MM.1S (cell line): ENCODE measurements around the gene SNX24.
A peak's percentile ranks its signal among the peaks of the same experiment; 100 is the strongest.

Experiments
- DNase-seq: peaks from one replicate; pipeline ENCODE4 v3.0.0-alpha.2; 2015
- H2AFZ ChIP-seq: fragments of 300-600 bp; sonication (generic); 2 replicates; pipeline ENCODE4 v1.6.0; 2016; ENCODE audit warnings: antibody characterized with exemption, low read length
- H3F3A ChIP-seq: fragments of 300-600 bp; sonication (generic); 2 replicates; pipeline ENCODE4 v1.6.1; 2016; ENCODE audit warnings: mild to moderate bottlenecking, antibody characterized with exemption, low read length, moderate library complexity, mixed read lengths; ENCODE audit not compliant: insufficient read depth
- H3K27ac ChIP-seq: fragments of 300-600 bp; sonication (generic); 2 replicates; pipeline ENCODE4 v1.5.1; 2016; ENCODE audit warnings: mild to moderate bottlenecking, low read length
- H3K27me3 ChIP-seq: fragments of 300-600 bp; sonication (generic); replicated peaks from 2 replicates; pipeline ENCODE4 v1.6.0; 2016; ENCODE audit warnings: low read length; ENCODE audit not compliant: insufficient read depth
- H3K36me3 ChIP-seq: fragments of 300-600 bp; sonication (generic); replicated peaks from 2 replicates; pipeline ENCODE4 v1.6.1; 2016; ENCODE audit warnings: mild to moderate bottlenecking, low read length, mixed read lengths; ENCODE audit not compliant: insufficient read depth
- H3K4me1 ChIP-seq: fragments of 300-600 bp; sonication (generic); 2 replicates; pipeline ENCODE4 v1.6.1; 2016; ENCODE audit warnings: low read length, mixed read lengths
- H3K4me2 ChIP-seq: fragments of 300-600 bp; sonication (generic); 2 replicates; pipeline ENCODE4 v1.6.0; 2016; ENCODE audit warnings: low read depth, low read length
- H3K4me3 ChIP-seq: fragments of 300-600 bp; sonication (generic); 2 replicates; pipeline ENCODE4 v1.5.1; 2016; ENCODE audit warnings: low read length, mixed read lengths
- H3K79me2 ChIP-seq: fragments of 300-600 bp; sonication (generic); 2 replicates; pipeline ENCODE4 v1.6.1; 2016; ENCODE audit warnings: mixed run types, low read length, mixed read lengths
- H3K9ac ChIP-seq: fragments of 300-600 bp; sonication (generic); 2 replicates; pipeline ENCODE4 v1.6.1; 2016; ENCODE audit warnings: low read length, mixed read lengths
- H3K9me2 ChIP-seq: fragments of 300-600 bp; sonication (generic); replicated peaks from 2 replicates; pipeline ENCODE4 v1.6.1; 2016; ENCODE audit warnings: mild to moderate bottlenecking, low read length, mixed read lengths; ENCODE audit not compliant: insufficient read depth
- H3K9me3 ChIP-seq: fragments of 300-600 bp; sonication (generic); replicated peaks from 2 replicates; pipeline ENCODE4 v1.6.1; 2016; ENCODE audit warnings: mild to moderate bottlenecking, low read length, mixed read lengths; ENCODE audit not compliant: insufficient read depth
- H4K20me1 ChIP-seq: fragments of 300-600 bp; sonication (generic); 2 replicates; pipeline ENCODE4 v1.6.1; 2016; ENCODE audit warnings: mild to moderate bottlenecking, low read length, moderate library complexity, mixed read lengths; ENCODE audit not compliant: insufficient read depth
- EZH2 ChIP-seq: fragments of 300-600 bp; sonication (generic); optimal IDR thresholded peaks from 2 replicates; pipeline ENCODE3; 2017; ENCODE audit warnings: low read depth, mild to moderate bottlenecking, antibody characterized with exemption, low read length, mixed read lengths
- EZH2phosphoT487 ChIP-seq: fragments of 300-600 bp; sonication (generic); IDR thresholded peaks from 2 replicates; pipeline ENCODE4 v1.6.1; 2018; ENCODE audit warnings: antibody characterized with exemption, low read length
- TF ChIP-seq, protein P1 (sequence below): fragments of 300-600 bp; sonication (generic); IDR thresholded peaks from 2 replicates; pipeline ENCODE4 v1.5.1; 2016; ENCODE audit warnings: antibody characterized with exemption, low read length, mixed read lengths

SNX24 gene

DNA sequence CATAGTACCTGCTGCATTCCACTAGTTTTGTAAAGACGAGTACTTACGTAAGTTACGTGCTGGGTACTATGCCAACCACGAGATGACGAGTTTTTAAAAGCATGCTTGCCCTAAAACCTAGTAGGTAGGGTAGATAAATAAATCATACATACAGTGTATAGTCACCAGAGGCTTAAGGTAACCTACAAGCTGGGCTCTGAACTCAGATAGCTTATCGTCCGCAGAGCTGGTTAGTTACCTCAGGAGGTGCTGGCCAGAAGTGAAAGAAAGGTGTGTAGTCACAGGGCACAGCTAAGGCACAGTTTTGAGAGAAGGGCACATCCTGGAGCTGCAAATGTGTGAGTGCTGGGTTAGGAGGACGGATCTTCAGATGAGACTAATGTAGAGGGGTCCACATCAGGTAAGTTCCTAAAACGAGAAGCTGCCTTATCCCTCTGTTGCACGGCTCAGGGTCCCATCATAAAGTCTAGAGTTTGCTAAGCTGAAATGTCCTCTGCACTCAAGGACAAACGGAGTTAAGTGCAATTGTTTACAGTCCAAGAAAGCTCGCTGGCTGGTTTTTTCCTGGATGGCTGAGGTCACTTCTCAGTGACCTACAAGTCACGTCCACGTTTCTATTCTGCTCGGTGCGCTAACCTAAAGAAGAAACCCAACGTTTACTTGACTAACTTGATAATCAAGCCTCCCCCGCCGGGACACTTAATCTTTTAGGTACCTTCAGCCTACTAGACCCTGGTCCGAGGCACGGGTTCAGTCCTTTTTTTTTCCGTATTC is 1.1 kb upstream of the SNX24 start:
- H3K9ac ChIP-seq, result peak overlapping the region; percentile 75
- H3K9me3 ChIP-seq, result no peaks in the 10 kb centered on the region
- peaks cover 25% of the 10 kb centered on the region for H3F3A ChIP-seq
- H4K20me1 ChIP-seq, result no peaks in the 10 kb centered on the region
- peaks cover 19% of the 10 kb centered on the region for H3K4me1 ChIP-seq
- H3K27me3 ChIP-seq, result no peaks in the 10 kb centered on the region
- no peaks in the 10 kb centered on the region for H3K36me3 ChIP-seq
- H3K27ac ChIP-seq, result peak overlapping the region; percentile 66
- no peaks in the 10 kb centered on the region for H3K9me2 ChIP-seq
- H3K79me2 ChIP-seq, result no peaks in the 10 kb centered on the region
- peak overlapping the region; percentile 84 for H2AFZ ChIP-seq
- TF ChIP-seq EZH2phosphoT487, result no peak
- peak; percentile 30 for DNase-seq
- peak overlapping the region; percentile 91 for H3K4me2 ChIP-seq
- H3K4me3 ChIP-seq, result peak overlapping the region; percentile 85

DNA sequence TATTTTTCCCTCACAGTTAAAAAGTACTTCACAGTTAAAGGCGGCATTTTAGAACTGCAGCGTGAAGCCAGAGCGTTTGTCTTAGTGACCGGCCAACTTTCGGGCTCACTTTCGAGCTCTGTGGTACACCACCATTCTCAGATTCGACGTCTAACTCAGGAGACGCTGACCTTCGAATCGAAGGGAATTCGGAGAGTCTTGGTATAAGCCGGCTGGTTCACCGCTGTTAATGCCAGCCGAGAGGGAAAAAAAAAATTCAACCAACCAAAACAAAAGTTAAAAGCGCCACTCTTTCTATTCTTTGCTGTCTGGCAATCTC is 544 bp upstream of the SNX24 start:
- TF ChIP-seq EZH2phosphoT487, result no peak
- TF ChIP-seq, protein P1, sequence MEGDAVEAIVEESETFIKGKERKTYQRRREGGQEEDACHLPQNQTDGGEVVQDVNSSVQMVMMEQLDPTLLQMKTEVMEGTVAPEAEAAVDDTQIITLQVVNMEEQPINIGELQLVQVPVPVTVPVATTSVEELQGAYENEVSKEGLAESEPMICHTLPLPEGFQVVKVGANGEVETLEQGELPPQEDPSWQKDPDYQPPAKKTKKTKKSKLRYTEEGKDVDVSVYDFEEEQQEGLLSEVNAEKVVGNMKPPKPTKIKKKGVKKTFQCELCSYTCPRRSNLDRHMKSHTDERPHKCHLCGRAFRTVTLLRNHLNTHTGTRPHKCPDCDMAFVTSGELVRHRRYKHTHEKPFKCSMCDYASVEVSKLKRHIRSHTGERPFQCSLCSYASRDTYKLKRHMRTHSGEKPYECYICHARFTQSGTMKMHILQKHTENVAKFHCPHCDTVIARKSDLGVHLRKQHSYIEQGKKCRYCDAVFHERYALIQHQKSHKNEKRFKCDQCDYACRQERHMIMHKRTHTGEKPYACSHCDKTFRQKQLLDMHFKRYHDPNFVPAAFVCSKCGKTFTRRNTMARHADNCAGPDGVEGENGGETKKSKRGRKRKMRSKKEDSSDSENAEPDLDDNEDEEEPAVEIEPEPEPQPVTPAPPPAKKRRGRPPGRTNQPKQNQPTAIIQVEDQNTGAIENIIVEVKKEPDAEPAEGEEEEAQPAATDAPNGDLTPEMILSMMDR, result no peak
- no peak for TF ChIP-seq EZH2
- no peaks in the 10 kb centered on the region for H3K9me3 ChIP-seq
- H3K9ac ChIP-seq, result peak overlapping the region; percentile 75
- H2AFZ ChIP-seq, result peak overlapping the region; percentile 84
- peaks cover 18% of the 10 kb centered on the region for H3K4me1 ChIP-seq
- peak; percentile 72 for DNase-seq
- H3K79me2 ChIP-seq, result no peaks in the 10 kb centered on the region
- peak overlapping the region; percentile 66 for H3K27ac ChIP-seq
- no peaks in the 10 kb centered on the region for H3K9me2 ChIP-seq
- no peaks in the 10 kb centered on the region for H3K27me3 ChIP-seq
- peak overlapping the region; percentile 85 for H3K4me3 ChIP-seq
- H4K20me1 ChIP-seq, result no peaks in the 10 kb centered on the region
- H3K36me3 ChIP-seq, result no peaks in the 10 kb centered on the region
- H3K4me2 ChIP-seq, result peak overlapping the region; percentile 91
- peaks cover 25% of the 10 kb centered on the region for H3F3A ChIP-seq

DNA sequence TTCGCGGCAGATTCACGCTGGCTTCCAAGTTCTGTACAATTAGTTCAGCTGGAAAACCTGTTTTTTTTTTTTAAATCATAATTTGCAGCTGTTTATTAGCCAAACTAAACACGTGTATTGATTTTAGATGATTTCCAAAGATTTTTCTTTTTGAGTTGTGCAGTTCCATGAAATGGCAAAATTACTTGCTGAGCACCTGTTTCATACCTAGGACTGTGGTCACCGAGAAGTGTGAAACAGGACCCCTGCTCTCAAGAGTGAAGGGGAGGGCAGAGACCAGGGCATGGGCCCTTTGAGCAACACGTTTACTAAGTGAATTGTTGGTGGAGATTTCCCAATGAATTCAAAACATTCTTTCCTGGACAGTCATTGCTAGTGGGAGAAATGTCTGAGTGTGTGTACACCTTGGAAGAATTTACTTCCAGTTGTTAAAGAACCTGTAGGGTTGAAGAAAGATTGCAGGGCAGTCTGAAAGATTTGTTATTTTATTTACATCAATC is 688 bp downstream of the SNX24 start:
- Histone ChIP-seq H3K9ac (peak overlapping the region; percentile 72), H3K4me2 (peak overlapping the region; percentile 63; the same call in 1 of the 2 replicates), H3F3A (peaks cover 19% of the 10 kb centered on the region), H3K9me2 (no peaks in the 10 kb centered on the region), H3K27ac (no peak overlapping the region; the same call in 1 of the 2 replicates), H3K79me2 (no peaks in the 10 kb centered on the region), H3K27me3 (no peaks in the 10 kb centered on the region), H4K20me1 (no peaks in the 10 kb centered on the region), H3K36me3 (no peaks in the 10 kb centered on the region), H3K4me3 (peak overlapping the region; percentile 85), H2AFZ (peak overlapping the region; percentile 83), H3K9me3 (no peaks in the 10 kb centered on the region), H3K4me1 (peaks cover 8% of the 10 kb centered on the region)
- TF ChIP-seq, protein P1, result no peak
- TF ChIP-seq EZH2, result no peak
- no peak for TF ChIP-seq EZH2phosphoT487
- no peak for DNase-seq

DNA sequence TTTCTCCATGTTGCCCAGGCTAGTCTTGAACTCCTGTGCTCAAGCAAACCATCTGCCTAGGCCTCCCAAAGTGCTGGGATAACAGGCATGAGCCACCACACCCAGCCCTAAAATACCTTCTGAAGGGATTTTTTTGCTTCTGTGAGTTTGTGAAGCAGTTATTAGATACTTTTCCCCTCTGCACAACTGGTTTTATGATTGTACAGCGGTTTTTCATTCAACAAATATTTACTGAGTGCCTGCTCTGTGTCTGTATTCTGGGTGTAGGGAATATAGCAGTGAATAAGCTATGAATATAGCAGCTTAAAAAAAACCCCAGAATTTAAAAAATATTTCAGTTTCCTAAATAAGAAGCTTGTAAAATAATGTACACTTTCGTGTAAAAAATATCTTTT is 2.3 kb downstream of the SNX24 start:
- H3K9me2 ChIP-seq, result no peaks in the 10 kb centered on the region
- H3F3A ChIP-seq, result peaks cover 19% of the 10 kb centered on the region
- TF ChIP-seq EZH2phosphoT487 (no peak), EZH2 (no peak)
- TF ChIP-seq, protein P1, result no peak
- H3K4me2 ChIP-seq, result no peak overlapping the region
- H3K27ac ChIP-seq, result no peak overlapping the region
- no peaks in the 10 kb centered on the region for H3K27me3 ChIP-seq
- peaks cover 8% of the 10 kb centered on the region for H3K4me1 ChIP-seq
- H2AFZ ChIP-seq, result no peak overlapping the region
- H4K20me1 ChIP-seq, result no peaks in the 10 kb centered on the region
- no peaks in the 10 kb centered on the region for H3K36me3 ChIP-seq
- no peak for DNase-seq
- H3K79me2 ChIP-seq, result no peaks in the 10 kb centered on the region
- H3K9ac ChIP-seq, result no peak overlapping the region
- no peaks in the 10 kb centered on the region for H3K9me3 ChIP-seq
- H3K4me3 ChIP-seq, result no peak overlapping the region
